SK-N-MC (cell line): Measurements from ENCODE around the gene MAVS.

Experiments
- EZH2 ChIP-seq: fragments of 200-600 bp; sonication (generic); IDR thresholded peaks from one replicate; pipeline ENCODE4 v1.6.1; 2017; ENCODE audit warnings: antibody characterized with exemption
- POLR2AphosphoS5 ChIP-seq: IDR thresholded peaks from 2 replicates; pipeline ENCODE4 v1.6.1; 2012; ENCODE audit warnings: mild to moderate bottlenecking, low read depth, low read length, borderline replicate concordance

DNA sequence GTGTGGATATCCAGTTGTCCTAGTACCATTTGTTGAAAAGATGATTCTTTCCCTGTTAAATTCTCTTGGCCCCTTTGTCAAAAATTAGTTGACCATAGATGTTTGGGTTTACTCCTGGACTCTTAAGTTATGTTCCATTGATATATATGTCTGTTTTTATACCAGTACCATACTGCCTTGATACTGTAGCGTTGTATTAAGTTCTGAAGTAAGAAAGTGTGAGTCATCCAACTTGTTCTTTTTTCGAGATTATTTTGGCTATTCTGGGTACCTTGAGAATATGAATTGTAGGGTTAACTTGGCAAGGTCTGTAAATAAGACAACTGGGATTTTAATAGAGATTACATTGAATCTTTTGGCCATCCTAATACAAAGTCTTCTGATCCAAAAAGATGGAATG lies 69.1 kb downstream of the MAVS start:
- TF ChIP-seq POLR2AphosphoS5, result no peak
- TF ChIP-seq EZH2, result no peak
